Pancreas (tissue), 10 donors: ENCODE results near the gene OPA1. TPM values are rescaled to one million over a fixed set of nuclear protein-coding genes. Genes with fewer than 3 reads are reported as not detected.

Source experiments
- ATAC-seq, 4 donors: fragments of 200-7000 bp; cut with Tn5 transposase; one replicate each; pipeline versions ENCODE4 v1.8.0 to v1.9.1; 2020; ENCODE audit warnings: mild to moderate bottlenecking in 4 of 4, moderate library complexity in 4 of 4
- DNase-seq, 6 donors: peaks; one replicate each; pipeline ENCODE4 v3.0.0-alpha.2; 2020
- FAIRE-seq: peaks from 2 replicates; lab custom pipeline; 2012; peaks lifted over from hg19 to GRCh38; lab: Jason Lieb, UNC
- H3K27ac ChIP-seq, 4 donors: fragments of 200-600 bp; sonication (generic); 1 replicate in 3 of 4; 2 replicates in 1 of 4; pipeline versions ENCODE4 v1.5.0 to v1.8.0; 2020
- H3K27me3 ChIP-seq, 4 donors: fragments of 200-600 bp; one replicate each; pipeline ENCODE4 v1.8.0; 2021
- H3K36me3 ChIP-seq, 3 donors: fragments of 200-600 bp; sonication (generic) in 1 of 3; one replicate each; pipeline versions ENCODE4 v1.5.0 to v1.8.0; 2020 to 2021
- H3K4me1 ChIP-seq, 3 donors: fragments of 200-600 bp; one replicate each; pipeline ENCODE4 v1.8.0; 2021
- H3K4me3 ChIP-seq, 4 donors: fragments of 200-600 bp; sonication (generic) in 2 of 4; one replicate each; pipeline versions ENCODE4 v1.5.0 to v1.8.0; 2020 to 2021
- H3K9me3 ChIP-seq, 4 donors: fragments of 200-600 bp; one replicate each; pipeline ENCODE4 v1.8.0; 2021
- CTCF ChIP-seq, 4 donors: fragments of 200-600 bp; sonication (generic) in 3 of 4; IDR thresholded peaks; one replicate each; pipeline versions ENCODE4 v1.5.0 to v1.8.0; 2021; ENCODE audit warnings: antibody characterized with exemption in 4 of 4
- WGBS, 2 donors: extraction: QIAGEN DNeasy Blood & Tissue Kit; methylation state at CpG; one replicate each; pipeline ENCODE4 v1.1.7; 2013; 5-methylcytosine and 5-hydroxymethylcytosine counted together
- intact Hi-C, 3 donors: fragments of 100-400 bp; cut with DNase I; formaldehyde crosslinking; loops; one replicate each; pipeline versions ENCODE4 v1.11.1 to v1.14.2; 2022
- polyA plus RNA-seq, 2 donors: library from polyadenylated mRNA; stranded (reverse); fragments of 200-250 nt; gene quantifications; one replicate each; pipeline ENCODE4 v1.2.3, GENCODE V29; 2013
- total RNA-seq, 6 donors: library from RNA; stranded (reverse); fragmentation: NEBNext Ultra II Directional in 4 of 6; extraction: Animal tissue kit (Norgen Biotek cat#: 25700) in 4 of 6; gene quantifications; one replicate each; pipeline versions ENCODE4 v1.2.1 to v1.2.4, GENCODE V29; 2021 to 2023
- donor health status: healthy with polysubstance abuse.
- donor health status: DM: no; HTN: no; CAD: no; lungs with moderate emphysema.
- donor health status: DM: no; HTN: no; CAD: no.
- donor health status: control.
- donor health status: control.
- donor health status: Bipolar disorder and iron deficiency.
- donor health status: DM: yes; HTN: yes; CAD: no.
- donor health status: DM: no; HTN: no; CAD: no.
- donor health status: DM: no; HTN: no; CAD: no.
- donor health status: DM: yes; HTN: yes; CAD: no.

OPA1 gene
- total and polyA plus RNA-seq, 8 donors: 6.3 to 31.7 (median 23.7) TPM

- no peaks in the 10 kb centered on the region for H3K4me1 ChIP-seq
- no peaks in the 10 kb centered on the region for H3K9me3 ChIP-seq
- ATAC-seq: peak in 1 of 4 donors; percentile 11
- no peaks in the 10 kb centered on the region for H3K27me3 ChIP-seq
- DNase-seq: no peak
- no peak overlapping the region for H3K4me3 ChIP-seq
- TF ChIP-seq CTCF (IDR thresholded peaks at IDR 0.05): no peak
- H3K36me3 ChIP-seq: peaks cover 0 to 46% (median 6%) of the 10 kb centered on the region in 3 donors
- intact Hi-C loops: no loop called here
- no peak for FAIRE-seq
- H3K27ac ChIP-seq: no peak overlapping the region
- 76 to 82% methylated on average over 5 of the region's 5 CpGs for WGBS, 2 donors
Observed at GRCh38 chr3:193640165-193640715, 47.2 kb downstream of the OPA1 start.

- Histone ChIP-seq H3K27ac (no peak overlapping the region), H3K27me3 (no peaks in the 10 kb centered on the region), H3K9me3 (no peaks in the 10 kb centered on the region), H3K4me1 (no peaks in the 10 kb centered on the region), H3K4me3 (no peak overlapping the region), H3K36me3 (peaks cover 0 to 52% (median 6%) of the 10 kb centered on the region in 3 donors)
- FAIRE-seq (no peak), DNase-seq (no peak), ATAC-seq (no peak)
- 92 to 93% methylated on average over 4 of the region's 4 CpGs for WGBS, 2 donors
- intact Hi-C loops: no loop called here
- no peak for TF ChIP-seq CTCF (IDR thresholded peaks at IDR 0.05)
Observed at GRCh38 chr3:193640728-193641439, 47.9 kb downstream of the OPA1 start.

- Histone ChIP-seq H3K9me3 (no peaks in the 10 kb centered on the region), H3K4me1 (no peaks in the 10 kb centered on the region), H3K4me3 (no peak overlapping the region), H3K27ac (no peak overlapping the region), H3K27me3 (no peaks in the 10 kb centered on the region), H3K36me3 (peaks cover 0 to 58% (median 5%) of the 10 kb centered on the region in 3 donors)
- TF ChIP-seq CTCF (IDR thresholded peaks at IDR 0.05): no peak
- DNase-seq (no peak), FAIRE-seq (no peak), ATAC-seq (no peak)
- WGBS, 2 donors: 93% methylated on average over 3 of the region's 3 CpGs
- intact Hi-C loops: no loop called here
Observed at GRCh38 chr3:193641440-193641775, 48.4 kb downstream of the OPA1 start.

GRCh38 chr3:193645806-193646205 is 52.8 kb downstream of the OPA1 start:
- Histone ChIP-seq H3K27me3 (no peaks in the 10 kb centered on the region), H3K4me3 (no peak overlapping the region), H3K4me1 (no peaks in the 10 kb centered on the region), H3K9me3 (no peaks in the 10 kb centered on the region), H3K36me3 (peaks cover 0 to 46% (median 17%) of the 10 kb centered on the region in 3 donors), H3K27ac (no peak overlapping the region)
- DNase-seq: no peak
- no peak for ATAC-seq
- FAIRE-seq: no peak
- intact Hi-C loops: no loop called here
- WGBS, 2 donors: 64 to 68% methylated on average over 6 of the region's 6 CpGs
- no peak for TF ChIP-seq CTCF (IDR thresholded peaks at IDR 0.05)

GRCh38 chr3:193648542-193649076 is 55.6 kb downstream of the OPA1 start:
- intact Hi-C loops: no loop called here
- Histone ChIP-seq H3K27ac (no peak overlapping the region), H3K36me3 (peaks cover 0 to 38% (median 17%) of the 10 kb centered on the region in 3 donors), H3K4me1 (no peaks in the 10 kb centered on the region), H3K27me3 (no peaks in the 10 kb centered on the region), H3K4me3 (no peak overlapping the region), H3K9me3 (no peaks in the 10 kb centered on the region)
- ATAC-seq (no peak), DNase-seq (no peak), FAIRE-seq (no peak)
- TF ChIP-seq CTCF (IDR thresholded peaks at IDR 0.05): no peak
- 65 to 71% methylated on average over 2 of the region's 2 CpGs for WGBS, 2 donors
